Stimulated activated effector memory CD8-positive, alpha-beta T cell treated with anti-CD3 and anti-CD28 coated beads, Interleukin-12 subunit alpha, Interleukin-12 subunit beta, amount 100 ng/mL, for 72 hours (primary cell): ENCODE results near the gene GRXCR2.

Source experiments
- ATAC-seq: fragments of 150-1000 bp; cut with Tn5 transposase; 2 replicates; pipeline ENCODE4 v1.10.0; 2021
- DNase-seq, 2 donors: peaks; one replicate each; pipeline ENCODE4 v3.0.0; 2021 to 2022; ENCODE audit warnings: low spot score in 2 of 2
- H3K27ac Mint-ChIP-seq: one replicate; pipeline ENCODE4 v1.8.0; 2022; ENCODE audit warnings: mild to moderate bottlenecking, mixed read lengths
- H3K36me3 Mint-ChIP-seq: one replicate; pipeline ENCODE4 v1.8.0; 2022; ENCODE audit warnings: mild to moderate bottlenecking, mixed read lengths
- H3K4me1 Mint-ChIP-seq: one replicate; pipeline ENCODE4 v1.8.0; 2022; ENCODE audit warnings: mixed read lengths
- H3K4me3 Mint-ChIP-seq: one replicate; pipeline ENCODE4 v1.8.0; 2022; ENCODE audit warnings: mild to moderate bottlenecking, mixed read lengths
- H3K9me3 Mint-ChIP-seq: one replicate; pipeline ENCODE4 v1.8.0; 2022; ENCODE audit warnings: mixed read lengths

Gene GRXCR2, protein sequence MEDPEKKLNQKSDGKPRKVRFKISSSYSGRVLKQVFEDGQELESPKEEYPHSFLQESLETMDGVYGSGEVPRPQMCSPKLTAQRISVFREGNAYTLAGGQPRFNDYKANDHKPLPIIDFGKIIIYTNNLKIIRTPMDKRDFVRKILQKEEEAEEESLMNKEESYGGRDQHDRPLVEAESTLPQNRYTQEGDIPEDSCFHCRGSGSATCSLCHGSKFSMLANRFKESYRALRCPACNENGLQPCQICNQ

DNA sequence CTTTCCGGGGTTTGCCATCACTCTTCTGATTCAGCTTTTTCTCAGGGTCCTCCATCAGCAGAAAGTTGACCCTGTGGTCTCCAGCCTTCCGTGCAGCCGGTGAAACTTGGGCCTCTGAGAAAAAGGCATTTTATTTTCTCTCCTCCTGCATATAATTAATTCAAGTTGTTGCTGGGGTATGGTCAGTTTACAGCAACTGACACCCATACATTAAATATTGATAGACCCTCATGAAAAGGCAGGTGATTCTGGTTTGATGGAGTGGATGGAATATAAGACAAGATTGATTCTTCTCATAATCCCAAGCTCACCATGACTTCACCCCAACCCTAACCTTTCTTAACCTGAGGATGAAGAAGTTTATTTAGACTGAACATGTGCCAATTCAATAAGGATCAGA, at the start of gene GRXCR2:
Gene GRXCR2 (minus strand): TSS at position 101 of the 400 bp plus-strand sequence. CDS start 46 bp downstream, at position 55.
- Mint-ChIP-seq H3K4me3 (no peak within 1 kb of the TSS), H3K4me1 (no peaks in the 10 kb centered on the region), H3K9me3 (no peaks in the 10 kb centered on the region), H3K27ac (no peak within 1 kb of the TSS), H3K36me3 (no peaks in the 10 kb centered on the region)
- no peak for DNase-seq
- no peak for ATAC-seq

DNA sequence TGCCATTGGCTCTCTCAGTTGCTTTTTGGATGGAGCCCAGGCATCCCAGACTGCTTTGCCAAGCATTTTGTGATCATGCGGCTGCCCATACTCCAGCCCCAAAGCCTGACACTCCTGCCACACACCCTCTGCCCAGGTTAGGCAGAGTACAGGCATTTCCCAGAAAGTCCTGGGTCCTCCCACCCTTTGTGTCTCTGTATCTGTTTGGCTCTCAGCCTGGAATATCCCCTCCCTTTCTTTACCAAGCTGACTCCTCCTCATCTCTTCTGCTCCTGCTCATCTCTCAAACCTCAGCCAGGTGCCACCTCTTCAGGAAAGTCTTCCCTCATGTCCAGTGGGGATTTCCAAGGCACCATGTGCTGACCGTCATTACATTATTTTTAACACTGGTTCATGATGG, 49.2 kb upstream of the GRXCR2 start:
- Mint-ChIP-seq H3K4me1 (no peaks in the 10 kb centered on the region), H3K9me3 (no peaks in the 10 kb centered on the region)

DNA sequence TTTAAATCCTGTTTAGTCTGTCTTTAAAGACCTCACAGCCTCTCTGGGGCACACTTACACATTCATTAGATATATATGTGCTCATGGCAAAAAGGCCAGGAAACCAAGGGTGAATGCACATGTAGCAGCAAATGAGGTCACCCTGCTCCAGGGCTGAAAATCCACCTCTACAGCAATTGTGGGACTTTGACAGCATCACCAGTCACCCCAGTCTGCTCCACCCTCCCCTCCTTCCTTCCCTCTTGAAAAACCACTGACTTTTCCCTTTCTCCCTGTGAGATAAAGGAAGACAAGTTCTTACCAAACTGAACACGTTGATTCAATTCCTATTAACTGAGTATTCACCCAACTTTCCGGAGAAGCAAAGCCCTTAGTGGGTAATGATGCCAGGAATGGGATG, 48.4 kb upstream of the GRXCR2 start:
- ATAC-seq (no peak), DNase-seq (no peak)
- Mint-ChIP-seq H3K27ac (no peak overlapping the region), H3K36me3 (no peaks in the 10 kb centered on the region), H3K9me3 (no peaks in the 10 kb centered on the region), H3K4me1 (no peaks in the 10 kb centered on the region), H3K4me3 (no peak overlapping the region)

More for the DNA sequence above, 49.2 kb upstream of the GRXCR2 start:
- no peak overlapping the region for H3K27ac Mint-ChIP-seq
- H3K36me3 Mint-ChIP-seq, result no peaks in the 10 kb centered on the region
- no peak for DNase-seq
- ATAC-seq, result no peak
- H3K4me3 Mint-ChIP-seq, result no peak overlapping the region

DNA sequence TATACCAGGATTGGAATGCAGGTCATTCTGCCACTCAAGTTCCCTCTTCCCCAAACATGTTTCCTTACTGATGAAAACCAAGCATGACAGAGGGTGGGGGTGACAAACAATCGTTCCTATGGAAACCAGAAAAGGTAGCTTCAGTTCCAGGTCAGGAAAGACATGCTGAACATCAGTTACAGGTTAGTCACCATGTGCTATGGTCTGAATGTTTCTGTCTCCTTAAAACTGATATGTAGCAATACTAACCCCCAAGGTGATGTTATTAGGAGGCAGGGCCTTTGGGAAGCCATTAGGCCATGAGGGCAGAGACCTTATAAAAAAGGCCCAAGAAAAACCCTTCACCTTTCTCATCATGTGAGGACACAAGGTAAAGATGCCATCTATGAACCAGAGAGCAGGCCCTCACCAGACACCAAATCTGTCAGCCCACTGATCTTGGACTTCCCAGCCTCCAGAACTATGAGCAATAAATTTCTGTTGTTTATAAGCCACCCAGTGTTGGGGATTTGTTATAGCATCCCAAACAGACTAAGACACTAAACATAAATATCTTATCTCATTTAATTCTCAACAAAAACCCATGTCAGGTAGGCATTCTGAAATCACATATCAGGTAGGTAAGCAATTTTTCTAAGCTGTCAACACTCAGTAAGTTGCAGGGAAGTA, 47.9 kb upstream of the GRXCR2 start:
- no peak overlapping the region for H3K27ac Mint-ChIP-seq
- no peak overlapping the region for H3K4me3 Mint-ChIP-seq
- H3K4me1 Mint-ChIP-seq, result no peaks in the 10 kb centered on the region
- H3K36me3 Mint-ChIP-seq, result no peaks in the 10 kb centered on the region
- DNase-seq (no peak), ATAC-seq (no peak)
- no peaks in the 10 kb centered on the region for H3K9me3 Mint-ChIP-seq

DNA sequence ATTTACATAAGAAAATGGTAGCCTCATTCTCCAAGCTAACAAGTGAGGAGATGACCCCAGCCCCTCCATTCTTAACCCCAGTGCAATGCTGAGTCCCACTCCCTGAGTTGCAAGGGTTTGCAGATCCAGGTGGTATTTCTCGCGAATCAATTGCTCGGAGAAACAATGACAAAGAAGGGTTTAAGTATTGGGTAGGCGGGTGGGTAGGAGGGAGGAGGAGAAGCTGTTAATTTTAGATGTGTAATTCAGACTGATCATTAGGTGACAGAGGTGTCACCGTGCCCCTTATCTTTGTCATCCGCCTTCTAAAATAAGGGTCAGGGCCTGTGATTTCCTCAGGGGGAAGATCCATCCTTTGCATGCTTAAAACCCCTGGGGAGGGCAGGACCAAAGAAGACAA, 46.6 kb upstream of the GRXCR2 start:
- Mint-ChIP-seq H3K4me1 (no peaks in the 10 kb centered on the region), H3K9me3 (no peaks in the 10 kb centered on the region), H3K36me3 (no peaks in the 10 kb centered on the region), H3K4me3 (no peak overlapping the region), H3K27ac (no peak overlapping the region)
- DNase-seq (no peak), ATAC-seq (no peak)

DNA sequence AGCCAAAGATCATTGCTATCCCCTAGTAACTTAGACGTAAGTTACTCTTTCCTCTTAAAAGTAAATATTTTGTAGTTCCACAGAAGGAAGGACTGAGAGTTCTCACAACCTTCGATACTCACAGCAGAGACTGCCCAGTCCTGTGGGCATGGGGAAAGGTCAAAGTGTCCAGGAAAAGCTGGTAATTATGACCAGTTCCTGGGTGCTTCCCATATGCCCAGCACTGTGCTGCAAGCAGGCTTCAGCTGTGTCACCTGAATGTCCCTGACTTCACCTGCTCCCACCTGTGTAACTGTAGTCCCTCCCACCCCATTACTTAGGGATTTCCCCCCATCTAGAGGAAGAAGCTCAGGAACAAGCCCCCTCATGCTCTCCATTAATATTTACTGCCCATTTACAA, 45.6 kb upstream of the GRXCR2 start:
- no peak overlapping the region for H3K27ac Mint-ChIP-seq
- no peaks in the 10 kb centered on the region for H3K9me3 Mint-ChIP-seq
- no peaks in the 10 kb centered on the region for H3K4me1 Mint-ChIP-seq
- no peaks in the 10 kb centered on the region for H3K36me3 Mint-ChIP-seq
- DNase-seq, result no peak
- no peak for ATAC-seq
- H3K4me3 Mint-ChIP-seq, result no peak overlapping the region

DNA sequence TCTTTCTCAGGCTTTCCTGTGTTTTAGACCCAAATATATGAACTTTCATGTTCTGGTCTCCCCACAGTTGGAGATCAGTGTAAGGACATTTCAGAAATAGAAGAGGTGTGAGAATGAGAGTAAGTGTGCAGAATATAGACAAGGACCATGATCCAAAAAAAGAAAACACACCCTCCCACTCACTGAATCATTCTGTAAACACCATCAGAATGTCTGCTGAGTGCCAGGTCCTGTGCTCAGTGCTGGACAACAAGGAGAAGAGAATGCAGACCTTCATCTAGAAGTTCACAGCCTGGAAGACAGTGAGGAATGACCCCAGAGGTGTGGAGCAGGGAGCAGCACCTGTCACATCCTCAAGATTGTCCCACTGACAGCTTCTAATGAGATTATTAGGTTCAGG, 44.5 kb upstream of the GRXCR2 start:
- no peak overlapping the region for H3K4me3 Mint-ChIP-seq
- ATAC-seq (no peak), DNase-seq (no peak)
- no peaks in the 10 kb centered on the region for H3K4me1 Mint-ChIP-seq
- no peaks in the 10 kb centered on the region for H3K36me3 Mint-ChIP-seq
- H3K27ac Mint-ChIP-seq, result no peak overlapping the region
- no peaks in the 10 kb centered on the region for H3K9me3 Mint-ChIP-seq

DNA sequence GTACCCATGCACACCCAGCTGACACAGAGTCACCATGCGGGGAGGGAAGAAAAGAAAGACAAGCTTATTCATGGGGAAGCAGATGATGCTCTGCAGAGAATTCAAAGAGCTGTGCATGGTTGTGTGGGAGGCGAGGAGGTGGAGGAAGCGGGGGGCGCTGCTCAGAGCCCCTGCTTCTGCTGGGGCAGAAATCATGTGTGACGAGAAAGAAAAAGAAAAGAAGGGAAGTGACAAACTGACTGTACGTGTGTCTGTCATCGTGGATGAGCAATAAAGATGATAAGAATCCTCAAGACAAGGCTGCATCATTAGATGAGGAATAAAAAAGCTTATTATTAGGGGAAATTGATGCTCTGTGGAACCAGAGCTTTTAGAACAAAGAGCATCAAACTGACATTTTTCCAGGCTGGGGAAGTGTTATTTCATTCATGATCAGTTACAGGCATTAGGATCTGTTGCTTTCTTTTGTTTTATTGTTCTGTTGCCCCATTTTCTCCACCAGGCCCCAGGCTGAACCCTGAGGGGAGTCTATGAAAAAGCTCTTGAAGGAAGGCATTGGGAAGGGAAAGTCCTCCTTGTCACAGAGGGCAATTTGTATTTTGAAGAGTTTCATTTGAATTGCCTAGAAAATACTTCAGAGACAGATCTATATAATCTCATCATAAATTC, 43.3 kb upstream of the GRXCR2 start:
- H3K27ac Mint-ChIP-seq, result no peak overlapping the region
- H3K36me3 Mint-ChIP-seq, result no peaks in the 10 kb centered on the region
- DNase-seq (no peak), ATAC-seq (no peak)
- H3K4me3 Mint-ChIP-seq, result no peak overlapping the region
- H3K4me1 Mint-ChIP-seq, result no peaks in the 10 kb centered on the region
- H3K9me3 Mint-ChIP-seq, result no peaks in the 10 kb centered on the region

DNA sequence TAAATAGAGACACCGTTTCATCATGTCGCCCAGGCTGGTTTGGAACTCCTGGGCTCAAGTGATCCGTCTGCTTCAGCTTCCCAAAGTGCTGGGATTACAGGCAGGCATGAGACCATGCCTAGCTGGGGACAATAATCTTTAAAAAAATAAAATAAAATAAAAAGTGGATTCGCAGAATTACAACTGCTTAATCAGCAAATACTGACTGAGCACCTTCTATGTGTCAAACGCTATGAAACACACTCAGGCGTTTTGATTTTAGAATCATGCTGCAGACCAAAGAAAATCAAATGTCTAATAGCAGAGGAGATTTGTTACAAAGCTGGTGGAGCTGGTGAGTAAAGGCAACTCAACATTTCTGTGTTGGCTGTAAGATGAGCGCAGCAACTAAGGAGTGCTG, 40.9 kb upstream of the GRXCR2 start:
- no peaks in the 10 kb centered on the region for H3K4me1 Mint-ChIP-seq
- DNase-seq (no peak), ATAC-seq (no peak)
- H3K4me3 Mint-ChIP-seq, result no peak overlapping the region
- H3K9me3 Mint-ChIP-seq, result no peaks in the 10 kb centered on the region
- H3K36me3 Mint-ChIP-seq, result no peaks in the 10 kb centered on the region
- H3K27ac Mint-ChIP-seq, result no peak overlapping the region

DNA sequence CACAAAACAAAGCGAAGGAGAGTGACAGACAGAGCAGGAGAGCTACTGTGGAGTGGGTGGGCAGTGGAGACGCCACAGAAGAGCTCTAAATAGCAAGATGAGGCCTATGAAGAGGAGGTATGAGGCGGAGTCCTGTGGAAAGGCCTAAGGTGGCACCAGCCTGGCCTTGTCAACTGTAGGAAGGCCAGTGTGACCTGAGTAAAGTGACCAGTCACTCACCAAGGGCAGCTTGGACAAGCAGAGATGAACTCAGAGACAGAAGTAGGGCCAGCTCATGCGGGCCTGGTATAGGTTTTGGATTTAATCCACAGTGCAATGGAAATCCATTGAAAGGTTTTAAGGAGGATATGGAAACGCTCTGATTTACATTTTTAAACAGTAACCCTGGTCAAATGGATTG, 39.8 kb upstream of the GRXCR2 start:
- no peak overlapping the region for H3K27ac Mint-ChIP-seq

DNA sequence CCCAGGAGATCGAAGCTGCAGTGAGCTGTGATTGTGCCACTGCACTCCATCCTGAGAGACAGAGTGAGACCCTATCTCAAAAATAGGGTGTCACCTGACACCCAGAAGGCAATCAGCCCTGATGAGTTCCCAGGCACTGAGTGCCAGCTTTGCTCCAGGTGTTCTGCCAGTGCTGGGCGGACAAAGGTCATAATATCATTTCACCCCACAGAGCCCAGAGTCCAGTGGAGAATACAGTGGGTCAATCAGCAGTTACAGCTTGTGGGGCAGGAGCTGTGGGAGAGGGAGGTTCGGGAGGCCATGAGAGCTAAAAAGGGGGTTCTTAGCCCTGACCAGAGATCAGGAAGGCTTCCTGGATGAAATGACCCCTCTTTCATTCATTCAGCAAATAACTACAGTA, 39.2 kb upstream of the GRXCR2 start:
- DNase-seq, result no peak
- peak; percentile 6 for ATAC-seq
- Mint-ChIP-seq H3K9me3 (no peaks in the 10 kb centered on the region), H3K36me3 (no peaks in the 10 kb centered on the region), H3K27ac (no peak overlapping the region), H3K4me3 (no peak overlapping the region), H3K4me1 (no peaks in the 10 kb centered on the region)

More for the DNA sequence above, 39.8 kb upstream of the GRXCR2 start:
- peak; percentile 9 for ATAC-seq
- Mint-ChIP-seq H3K4me3 (no peak overlapping the region), H3K4me1 (no peaks in the 10 kb centered on the region), H3K36me3 (no peaks in the 10 kb centered on the region), H3K9me3 (no peaks in the 10 kb centered on the region)
- no peak for DNase-seq

DNA sequence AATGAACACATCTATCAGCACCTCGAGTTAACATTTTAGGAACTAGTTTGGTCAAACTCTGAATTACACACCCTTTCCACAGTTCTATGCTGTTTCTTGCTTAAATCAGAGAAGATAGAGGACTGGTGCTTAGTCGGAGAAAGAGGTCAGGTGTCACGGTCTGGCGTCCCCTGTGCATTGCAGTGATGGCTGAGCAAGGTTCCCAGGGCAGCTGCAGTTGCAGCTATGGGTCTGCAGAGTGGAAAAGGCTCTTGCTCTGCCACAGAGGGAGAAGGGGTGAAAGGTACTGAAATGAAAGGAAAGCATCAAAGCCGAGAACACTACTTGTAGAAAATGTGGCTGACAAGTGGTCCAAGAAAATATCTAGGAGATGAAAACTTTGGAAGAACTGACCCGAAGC, 38.4 kb upstream of the GRXCR2 start:
- ATAC-seq (no peak), DNase-seq (no peak)
- Mint-ChIP-seq H3K4me3 (no peak overlapping the region), H3K36me3 (no peaks in the 10 kb centered on the region), H3K9me3 (no peaks in the 10 kb centered on the region), H3K4me1 (no peaks in the 10 kb centered on the region), H3K27ac (no peak overlapping the region)

DNA sequence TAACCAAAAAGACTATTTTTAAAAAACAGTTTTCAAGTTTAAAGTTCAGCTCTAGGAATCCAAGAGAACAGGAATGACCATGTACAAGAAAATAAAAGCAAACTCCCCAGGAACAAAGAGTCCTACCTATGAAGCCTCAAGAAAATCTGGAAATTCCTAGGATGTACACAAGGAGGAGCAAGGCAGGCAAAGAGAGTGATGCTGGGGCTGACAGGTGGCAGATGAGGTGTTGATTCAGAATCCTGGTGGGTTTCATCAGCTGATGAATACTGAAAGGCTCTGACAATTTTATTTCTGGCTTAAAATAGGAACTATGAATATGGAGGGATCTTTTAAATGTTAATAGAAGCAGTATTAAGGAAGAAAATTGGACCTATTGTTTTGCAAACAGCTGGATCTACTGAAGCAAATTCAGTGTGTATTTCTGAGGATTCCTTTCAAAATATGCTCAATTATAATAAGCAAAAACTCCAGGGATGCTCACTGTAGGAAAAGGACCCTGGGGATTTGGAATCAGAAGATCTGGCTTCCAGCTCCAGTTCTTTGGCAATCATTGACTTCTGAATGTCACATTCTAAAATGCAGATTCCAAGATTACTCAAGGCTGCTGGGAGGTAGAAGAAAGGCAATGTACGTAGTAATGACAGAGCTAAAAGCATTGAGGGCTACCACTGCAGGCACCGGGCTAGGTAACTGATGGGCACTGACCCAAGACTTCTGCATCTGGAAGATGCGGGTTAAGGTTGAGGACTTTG, 35.6 kb upstream of the GRXCR2 start:
- Mint-ChIP-seq H3K9me3 (no peaks in the 10 kb centered on the region), H3K27ac (no peak overlapping the region), H3K4me1 (no peaks in the 10 kb centered on the region), H3K36me3 (no peaks in the 10 kb centered on the region), H3K4me3 (no peak overlapping the region)
- ATAC-seq, result no peak
- DNase-seq, result no peak

DNA sequence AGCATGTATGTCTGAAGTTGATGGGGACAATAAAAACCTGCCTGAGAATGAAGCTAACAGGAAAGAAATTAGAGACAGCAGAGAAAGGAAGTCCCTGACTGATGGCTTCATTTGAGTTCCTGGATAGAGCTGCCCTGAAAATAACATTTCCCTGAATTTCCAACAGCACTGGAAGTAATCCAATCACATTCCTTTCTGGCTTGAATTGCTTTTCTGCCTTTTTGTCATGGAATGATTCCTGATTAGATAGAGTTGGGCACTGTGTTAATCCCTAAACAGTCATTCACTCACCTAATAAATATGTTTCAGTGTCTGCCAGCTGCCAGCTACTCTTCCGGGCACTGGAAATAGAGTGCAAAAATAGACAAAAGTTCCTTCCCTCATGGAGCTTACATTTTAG, 33.6 kb upstream of the GRXCR2 start:
- DNase-seq (no peak), ATAC-seq (no peak)
- no peak overlapping the region for H3K4me3 Mint-ChIP-seq
- no peaks in the 10 kb centered on the region for H3K36me3 Mint-ChIP-seq
- H3K27ac Mint-ChIP-seq, result no peak overlapping the region
- H3K9me3 Mint-ChIP-seq, result no peaks in the 10 kb centered on the region
- no peaks in the 10 kb centered on the region for H3K4me1 Mint-ChIP-seq

DNA sequence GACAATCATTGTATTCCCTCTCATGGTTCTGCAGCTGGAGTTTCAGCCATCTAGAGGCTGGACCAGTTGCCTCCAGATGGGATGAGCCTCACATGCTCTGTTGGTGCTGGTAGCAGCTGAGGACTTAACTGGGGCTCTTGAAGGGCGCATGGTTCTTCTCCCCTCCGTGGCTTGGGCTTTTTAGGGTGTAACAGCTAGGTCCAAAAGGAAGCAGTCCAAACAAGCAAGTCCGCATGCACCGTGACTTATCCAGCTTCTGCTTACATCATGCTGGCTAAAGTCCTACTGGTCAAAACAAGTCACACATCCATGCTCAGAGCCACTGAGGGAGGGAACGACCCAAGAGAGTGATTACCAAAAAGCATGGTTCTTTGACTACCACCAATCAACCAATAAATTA, 31.9 kb upstream of the GRXCR2 start:
- DNase-seq (no peak), ATAC-seq (no peak)
- Mint-ChIP-seq H3K4me3 (no peak overlapping the region), H3K9me3 (no peaks in the 10 kb centered on the region), H3K4me1 (no peaks in the 10 kb centered on the region), H3K36me3 (no peaks in the 10 kb centered on the region), H3K27ac (no peak overlapping the region)
